Measurements from ENCODE around the gene ADGRG4.

The ADGRG4 gene

DNA sequence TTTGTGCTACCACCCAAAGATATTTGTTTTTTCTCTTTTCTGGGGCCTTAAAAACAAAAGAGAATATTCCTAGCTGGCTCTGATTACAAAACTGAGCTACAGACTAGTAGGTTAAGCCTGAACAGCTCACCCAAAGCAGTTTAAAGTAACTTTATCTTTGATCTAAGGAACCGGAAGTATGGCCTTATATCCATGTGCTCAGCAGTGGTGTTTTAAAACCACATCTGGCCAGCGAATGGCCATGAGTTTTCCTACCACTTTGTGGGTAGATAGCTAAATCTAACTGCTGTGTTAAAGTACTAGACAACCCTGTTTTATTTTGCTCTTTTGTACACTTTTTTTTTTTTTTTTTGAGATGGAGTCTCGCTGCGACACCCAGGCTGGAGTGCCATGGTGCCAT, 24.6 kb downstream of the ADGRG4 start:
- Histone ChIP-seq H3K36me3 (ENCODE audit: insufficient read depth, low read length) (no peaks in the 10 kb centered on the region), H3K27me3 (ENCODE audit: insufficient read depth, low read length) (no peaks in the 10 kb centered on the region), H3K4me3 (ENCODE audit: low read depth, low read length) (no peak overlapping the region), H3K79me2 (ENCODE audit: control insufficient read depth, insufficient read depth, low read length, unreplicated experiment) (no peaks in the 10 kb centered on the region), H2AFZ (ENCODE audit: low read length, unreplicated experiment) (no peak overlapping the region), H3K4me1 (ENCODE audit: control insufficient read depth, insufficient read depth, low read length, unreplicated experiment) (no peaks in the 10 kb centered on the region), H3K27ac (ENCODE audit: low read depth, low read length) (no peak overlapping the region)

DNA sequence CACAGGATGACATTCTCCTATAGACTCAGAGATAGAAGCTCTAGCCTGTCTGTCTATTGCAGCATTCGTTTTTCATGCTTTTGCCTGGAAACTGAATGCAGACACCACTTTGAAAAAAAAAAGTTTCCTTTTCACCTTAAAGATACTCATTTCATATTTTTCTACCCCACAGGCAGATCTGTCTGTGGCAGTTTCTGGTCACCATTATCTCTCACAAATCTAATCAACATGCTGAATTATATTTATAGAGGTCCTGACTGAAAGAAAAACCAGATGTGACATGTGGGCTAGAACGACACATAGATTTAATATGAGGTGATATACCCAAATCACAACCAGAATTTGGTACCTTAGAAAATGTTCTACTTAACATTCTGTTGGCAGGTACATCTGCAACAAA, 28.2 kb downstream of the ADGRG4 start:
- H3K27me3 ChIP-seq (ENCODE audit: insufficient read depth, low read length), result no peaks in the 10 kb centered on the region
- no peaks in the 10 kb centered on the region for H3K36me3 ChIP-seq (ENCODE audit: insufficient read depth, low read length)
- no peaks in the 10 kb centered on the region for H3K4me1 ChIP-seq (ENCODE audit: control insufficient read depth, insufficient read depth, low read length, unreplicated experiment)
- no peak overlapping the region for H3K4me3 ChIP-seq (ENCODE audit: low read depth, low read length)
- H3K79me2 ChIP-seq (ENCODE audit: control insufficient read depth, insufficient read depth, low read length, unreplicated experiment), result no peaks in the 10 kb centered on the region
- H3K27ac ChIP-seq (ENCODE audit: low read depth, low read length), result no peak overlapping the region
- no peak overlapping the region for H2AFZ ChIP-seq (ENCODE audit: low read length, unreplicated experiment)

DNA sequence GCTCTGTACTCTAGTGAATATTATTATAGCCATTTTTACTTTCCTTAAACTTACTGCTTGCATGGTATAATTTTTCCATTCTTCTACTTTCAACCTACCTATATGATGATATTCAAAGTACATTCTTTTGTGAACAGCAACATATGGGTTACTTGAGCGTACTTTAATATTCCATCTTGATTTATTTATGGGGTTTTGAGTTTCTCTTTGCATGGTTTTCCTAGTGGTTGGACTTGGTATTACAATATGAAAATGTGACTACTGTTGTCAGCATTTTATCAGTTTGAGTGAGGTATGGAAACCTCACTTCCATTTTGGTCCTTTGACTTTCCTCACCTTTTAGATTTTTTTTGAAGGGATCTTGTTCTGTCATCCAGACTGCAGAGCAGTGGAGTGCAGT, 35.9 kb downstream of the ADGRG4 start:
- no peaks in the 10 kb centered on the region for H3K4me1 ChIP-seq (ENCODE audit: control insufficient read depth, insufficient read depth, low read length, unreplicated experiment)
- H3K36me3 ChIP-seq (ENCODE audit: insufficient read depth, low read length), result no peaks in the 10 kb centered on the region
- no peak overlapping the region for H2AFZ ChIP-seq (ENCODE audit: low read length, unreplicated experiment)
- no peak overlapping the region for H3K4me3 ChIP-seq (ENCODE audit: low read depth, low read length)
- no peaks in the 10 kb centered on the region for H3K79me2 ChIP-seq (ENCODE audit: control insufficient read depth, insufficient read depth, low read length, unreplicated experiment)
- no peak overlapping the region for H3K27ac ChIP-seq (ENCODE audit: low read depth, low read length)
- peaks cover 15% of the 10 kb centered on the region for H3K27me3 ChIP-seq (ENCODE audit: insufficient read depth, low read length)

DNA sequence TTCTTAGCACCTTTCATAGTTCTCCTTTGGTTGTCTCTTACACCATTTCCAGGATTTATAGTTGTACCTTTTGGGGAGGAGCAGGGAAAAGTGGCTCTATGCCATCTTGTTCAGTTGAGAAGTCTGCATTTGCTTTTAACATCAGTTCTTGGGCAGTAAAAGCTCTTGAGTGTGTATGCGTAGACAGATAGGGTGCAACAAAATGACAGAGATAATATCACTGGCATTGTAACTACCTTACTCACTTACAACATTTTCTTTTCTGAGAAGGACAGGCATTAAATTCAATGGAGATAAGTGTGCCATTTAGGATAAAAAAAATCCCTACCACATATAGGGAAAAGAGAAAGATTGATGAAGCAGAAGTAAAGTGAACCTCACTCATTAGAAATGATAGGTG, 38.9 kb downstream of the ADGRG4 start:
- Histone ChIP-seq H3K4me1 (ENCODE audit: control insufficient read depth, insufficient read depth, low read length, unreplicated experiment) (no peaks in the 10 kb centered on the region), H3K4me3 (ENCODE audit: low read depth, low read length) (no peak overlapping the region), H2AFZ (ENCODE audit: low read length, unreplicated experiment) (no peak overlapping the region), H3K36me3 (ENCODE audit: insufficient read depth, low read length) (no peaks in the 10 kb centered on the region), H3K79me2 (ENCODE audit: control insufficient read depth, insufficient read depth, low read length, unreplicated experiment) (no peaks in the 10 kb centered on the region), H3K27ac (ENCODE audit: low read depth, low read length) (no peak overlapping the region), H3K27me3 (ENCODE audit: insufficient read depth, low read length) (peaks cover 31% of the 10 kb centered on the region)

DNA sequence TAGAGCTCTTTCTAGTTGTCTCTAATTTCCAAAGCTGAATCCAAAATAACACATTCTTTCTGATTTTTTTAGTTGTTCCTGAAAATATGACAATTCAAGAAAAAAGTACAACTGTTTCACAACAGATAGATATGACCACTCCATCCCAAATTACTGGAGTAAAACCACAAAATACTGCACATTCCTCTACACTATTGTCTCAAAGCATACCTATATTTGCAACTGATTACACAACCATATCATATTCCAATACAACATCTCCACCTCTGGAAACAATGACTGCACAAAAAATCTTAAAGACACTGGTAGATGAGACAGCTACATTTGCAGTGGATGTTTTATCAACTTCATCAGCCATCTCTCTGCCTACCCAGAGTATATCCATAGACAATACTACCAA, 43.6 kb downstream of the ADGRG4 start:
- no peak overlapping the region for H3K27ac ChIP-seq (ENCODE audit: low read depth, low read length)
- no peaks in the 10 kb centered on the region for H3K36me3 ChIP-seq (ENCODE audit: insufficient read depth, low read length)
- H3K4me3 ChIP-seq (ENCODE audit: low read depth, low read length), result no peak overlapping the region
- H3K27me3 ChIP-seq (ENCODE audit: insufficient read depth, low read length), result peaks cover 31% of the 10 kb centered on the region
- no peak overlapping the region for H2AFZ ChIP-seq (ENCODE audit: low read length, unreplicated experiment)
- no peaks in the 10 kb centered on the region for H3K4me1 ChIP-seq (ENCODE audit: control insufficient read depth, insufficient read depth, low read length, unreplicated experiment)
- no peaks in the 10 kb centered on the region for H3K79me2 ChIP-seq (ENCODE audit: control insufficient read depth, insufficient read depth, low read length, unreplicated experiment)

DNA sequence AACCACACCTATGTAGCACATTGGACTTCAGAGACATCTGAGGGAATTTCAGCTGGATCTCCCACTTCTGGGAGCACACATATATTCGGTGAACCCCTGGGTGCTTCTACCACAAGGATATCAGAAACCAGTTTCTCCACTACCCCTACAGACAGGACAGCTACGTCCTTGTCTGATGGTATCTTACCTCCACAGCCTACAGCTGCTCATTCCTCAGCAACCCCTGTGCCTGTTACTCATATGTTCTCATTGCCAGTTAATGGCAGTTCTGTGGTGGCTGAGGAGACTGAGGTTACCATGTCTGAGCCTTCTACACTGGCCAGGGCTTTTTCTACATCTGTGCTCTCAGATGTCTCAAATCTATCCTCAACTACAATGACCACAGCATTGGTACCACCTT, 45.7 kb downstream of the ADGRG4 start:
- Histone ChIP-seq H3K27ac (ENCODE audit: low read depth, low read length) (no peak overlapping the region), H3K4me3 (ENCODE audit: low read depth, low read length) (no peak overlapping the region), H2AFZ (ENCODE audit: low read length, unreplicated experiment) (no peak overlapping the region), H3K36me3 (ENCODE audit: insufficient read depth, low read length) (no peaks in the 10 kb centered on the region), H3K27me3 (ENCODE audit: insufficient read depth, low read length) (peaks cover 17% of the 10 kb centered on the region; the same call in 1 of the 2 replicates), H3K4me1 (ENCODE audit: control insufficient read depth, insufficient read depth, low read length, unreplicated experiment) (no peaks in the 10 kb centered on the region), H3K79me2 (ENCODE audit: control insufficient read depth, insufficient read depth, low read length, unreplicated experiment) (no peaks in the 10 kb centered on the region)

DNA sequence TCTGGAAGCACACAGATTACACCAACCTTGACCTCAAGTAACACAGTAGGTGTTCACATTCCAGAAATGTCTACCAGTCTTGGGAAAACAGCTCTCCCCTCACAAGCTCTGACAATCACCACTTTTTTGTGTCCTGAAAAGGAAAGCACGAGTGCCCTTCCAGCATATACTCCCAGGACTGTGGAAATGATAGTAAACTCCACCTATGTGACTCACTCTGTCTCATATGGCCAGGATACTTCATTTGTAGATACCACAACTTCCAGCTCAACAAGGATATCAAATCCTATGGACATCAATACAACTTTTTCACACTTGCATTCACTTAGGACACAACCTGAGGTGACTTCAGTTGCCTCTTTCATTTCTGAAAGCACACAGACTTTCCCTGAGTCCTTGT, 46.9 kb downstream of the ADGRG4 start:
- no peaks in the 10 kb centered on the region for H3K79me2 ChIP-seq (ENCODE audit: control insufficient read depth, insufficient read depth, low read length, unreplicated experiment)
- no peaks in the 10 kb centered on the region for H3K36me3 ChIP-seq (ENCODE audit: insufficient read depth, low read length)
- H2AFZ ChIP-seq (ENCODE audit: low read length, unreplicated experiment), result no peak overlapping the region
- H3K27ac ChIP-seq (ENCODE audit: low read depth, low read length), result no peak overlapping the region
- no peaks in the 10 kb centered on the region for H3K4me1 ChIP-seq (ENCODE audit: control insufficient read depth, insufficient read depth, low read length, unreplicated experiment)
- H3K4me3 ChIP-seq (ENCODE audit: low read depth, low read length), result no peak overlapping the region
- H3K27me3 ChIP-seq (ENCODE audit: insufficient read depth, low read length), result peaks cover 8% of the 10 kb centered on the region; the same call in 1 of the 2 replicates

DNA sequence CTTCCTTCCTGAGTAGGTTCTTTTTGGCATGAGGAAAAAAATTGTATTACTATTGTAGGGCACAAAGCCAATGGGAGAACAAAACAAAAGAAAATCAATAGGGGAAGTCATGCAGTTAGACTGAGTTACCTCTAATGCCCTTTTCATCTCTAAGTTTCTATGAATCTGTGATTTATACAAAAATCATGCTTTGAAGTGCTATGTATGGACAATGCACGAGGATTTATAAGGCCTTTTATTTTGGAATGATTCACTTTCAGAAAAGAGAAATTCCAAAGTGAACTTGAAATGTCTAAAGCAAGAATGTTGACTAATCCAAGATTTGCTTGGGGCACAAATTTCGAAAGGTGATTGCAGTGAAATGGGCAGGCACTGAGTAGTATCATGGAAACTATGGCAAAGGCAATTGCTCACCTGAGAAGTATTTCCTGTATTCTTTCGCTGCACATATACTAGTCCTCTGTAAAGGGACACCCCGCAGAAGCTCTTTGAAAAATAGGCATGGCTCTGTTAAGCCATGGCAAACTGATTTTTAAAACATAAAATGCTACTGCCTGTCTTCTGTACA, 52.8 kb downstream of the ADGRG4 start:
- Histone ChIP-seq H3K36me3 (ENCODE audit: insufficient read depth, low read length) (no peaks in the 10 kb centered on the region), H3K27ac (ENCODE audit: low read depth, low read length) (no peak overlapping the region), H3K4me1 (ENCODE audit: control insufficient read depth, insufficient read depth, low read length, unreplicated experiment) (no peaks in the 10 kb centered on the region), H3K27me3 (ENCODE audit: insufficient read depth, low read length) (no peaks in the 10 kb centered on the region), H3K4me3 (ENCODE audit: low read depth, low read length) (no peak overlapping the region), H2AFZ (ENCODE audit: low read length, unreplicated experiment) (no peak overlapping the region), H3K79me2 (ENCODE audit: control insufficient read depth, insufficient read depth, low read length, unreplicated experiment) (no peaks in the 10 kb centered on the region)

DNA sequence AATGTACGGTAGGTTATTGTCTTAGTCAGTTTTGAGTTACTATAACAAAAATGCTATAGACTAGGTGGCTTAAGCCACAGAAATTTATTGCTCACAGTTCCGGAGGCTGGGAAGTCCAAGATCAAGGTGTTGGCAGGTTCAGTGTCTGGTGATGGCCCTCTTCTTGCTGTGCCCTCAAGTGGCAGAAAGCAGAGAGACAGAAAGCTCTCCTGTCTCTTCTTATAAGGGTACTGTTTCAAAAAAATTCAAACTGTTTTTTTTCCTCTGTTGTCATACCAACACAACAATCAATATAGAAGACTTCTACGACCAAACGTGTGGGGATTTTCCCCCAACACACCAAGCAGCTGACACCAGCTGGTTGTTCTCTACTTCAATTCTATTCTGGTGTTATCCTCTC, 53.4 kb downstream of the ADGRG4 start:
- H3K27ac ChIP-seq (ENCODE audit: low read depth, low read length), result no peak overlapping the region
- H3K27me3 ChIP-seq (ENCODE audit: insufficient read depth, low read length), result no peaks in the 10 kb centered on the region
- no peaks in the 10 kb centered on the region for H3K4me1 ChIP-seq (ENCODE audit: control insufficient read depth, insufficient read depth, low read length, unreplicated experiment)
- H3K79me2 ChIP-seq (ENCODE audit: control insufficient read depth, insufficient read depth, low read length, unreplicated experiment), result no peaks in the 10 kb centered on the region
- H3K4me3 ChIP-seq (ENCODE audit: low read depth, low read length), result no peak overlapping the region
- no peaks in the 10 kb centered on the region for H3K36me3 ChIP-seq (ENCODE audit: insufficient read depth, low read length)
- H2AFZ ChIP-seq (ENCODE audit: low read length, unreplicated experiment), result no peak overlapping the region

DNA sequence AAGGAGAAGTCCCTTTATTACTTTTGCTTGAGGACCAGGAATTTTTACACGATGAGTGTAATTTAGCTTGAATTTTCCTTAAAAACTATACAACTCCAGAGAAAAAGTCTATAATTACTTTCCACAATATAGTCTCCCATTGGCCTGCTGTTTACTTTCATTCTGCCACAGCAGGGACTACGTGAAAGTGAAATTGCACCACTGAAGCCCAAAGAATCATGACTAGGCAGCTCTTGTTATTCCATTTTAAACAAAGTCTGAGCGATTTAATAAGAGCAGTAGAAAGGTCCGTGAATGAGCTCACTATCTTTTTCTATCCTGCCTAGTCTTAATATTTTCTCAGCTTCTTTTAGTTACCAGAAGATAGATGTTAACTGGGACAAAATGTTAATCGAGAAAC, 68.6 kb downstream of the ADGRG4 start:
- Histone ChIP-seq H2AFZ (ENCODE audit: low read length, unreplicated experiment) (no peak overlapping the region), H3K36me3 (ENCODE audit: insufficient read depth, low read length) (no peaks in the 10 kb centered on the region), H3K27me3 (ENCODE audit: insufficient read depth, low read length) (peaks cover 21% of the 10 kb centered on the region), H3K4me3 (ENCODE audit: low read depth, low read length) (no peak overlapping the region), H3K79me2 (ENCODE audit: control insufficient read depth, insufficient read depth, low read length, unreplicated experiment) (no peaks in the 10 kb centered on the region), H3K27ac (ENCODE audit: low read depth, low read length) (no peak overlapping the region), H3K4me1 (ENCODE audit: control insufficient read depth, insufficient read depth, low read length, unreplicated experiment) (no peaks in the 10 kb centered on the region)

DNA sequence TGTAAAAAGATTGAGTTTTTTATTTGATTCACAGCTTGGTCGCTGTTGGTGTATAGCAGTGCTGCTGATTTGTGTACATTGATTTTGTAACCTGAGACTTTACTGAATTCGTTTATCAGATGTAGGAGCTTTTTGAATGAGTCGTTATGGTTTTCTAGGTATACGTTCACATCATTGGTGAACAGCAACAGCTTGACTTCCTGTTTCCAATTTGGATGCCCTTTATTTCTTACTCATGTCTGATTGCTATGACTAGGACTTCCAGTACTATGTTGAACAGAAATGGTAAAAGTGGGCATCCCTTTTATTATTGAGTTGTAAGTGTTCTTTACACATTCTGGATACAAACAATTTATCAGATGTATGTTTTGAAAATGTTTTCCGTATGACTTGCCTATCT, 76.0 kb downstream of the ADGRG4 start:
- no peaks in the 10 kb centered on the region for H3K4me1 ChIP-seq (ENCODE audit: control insufficient read depth, insufficient read depth, low read length, unreplicated experiment)

More for the DNA sequence above, 76.0 kb downstream of the ADGRG4 start:
- Histone ChIP-seq H2AFZ (ENCODE audit: low read length, unreplicated experiment) (no peak overlapping the region), H3K27me3 (ENCODE audit: insufficient read depth, low read length) (0 out of 2 replicates have a peak, but pooled peaks cover 4% of the 10 kb centered on the region), H3K4me3 (ENCODE audit: low read depth, low read length) (no peak overlapping the region), H3K79me2 (ENCODE audit: control insufficient read depth, insufficient read depth, low read length, unreplicated experiment) (no peaks in the 10 kb centered on the region), H3K36me3 (ENCODE audit: insufficient read depth, low read length) (no peaks in the 10 kb centered on the region), H3K27ac (ENCODE audit: low read depth, low read length) (no peak overlapping the region)

Data from ACC112 (cell line).